ENCODE data around the gene GIPC2.

DNA sequence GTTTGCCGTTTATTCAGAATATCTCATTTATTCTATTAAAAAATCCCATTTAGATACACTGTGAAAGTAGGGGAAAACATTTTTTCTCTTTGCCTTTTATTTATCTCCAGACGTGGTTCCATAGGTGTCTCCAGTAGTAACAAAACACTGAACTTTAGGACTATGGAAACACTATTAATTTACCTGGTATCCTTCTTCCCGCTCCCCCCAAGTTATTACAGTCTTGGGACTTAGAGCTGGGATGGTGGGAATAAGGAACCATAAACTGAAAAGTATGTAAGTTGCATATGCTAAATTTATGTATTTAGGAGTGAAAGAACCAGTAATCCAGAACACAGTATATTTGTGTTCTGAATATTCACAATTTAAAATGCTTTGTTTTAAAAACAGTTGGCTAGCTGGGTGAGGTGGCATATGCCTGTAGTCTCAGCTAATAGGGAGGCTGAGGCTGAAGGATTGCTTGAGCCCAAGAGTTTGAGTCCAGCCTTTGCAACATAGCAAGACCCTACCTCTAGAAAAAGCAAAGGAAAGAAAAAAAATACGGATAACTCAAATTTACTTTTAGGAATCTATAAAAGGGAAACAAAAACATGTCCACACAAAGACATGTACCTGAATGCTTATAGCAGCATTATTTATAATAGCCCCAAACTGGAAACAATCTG, 38.0 kb upstream of the GIPC2 start:
- TF ChIP-seq POLR2AphosphoS5 (IDR thresholded peaks at IDR 0.05; ENCODE audit: insufficient read depth, low read depth, low read length) (no peak), CTCF (IDR thresholded peaks at IDR 0.05; ENCODE audit: extremely low read depth in 1 of 2, insufficient read depth in 1 of 2, low read depth in 1 of 2, low read length in 2 of 2) (no peak), POLR2A (IDR thresholded peaks at IDR 0.05; ENCODE audit: low read depth, low read length) (no peak), EZH2 (IDR thresholded peaks at IDR 0.05; ENCODE audit: borderline replicate concordance, low read depth, low read length, severe bottlenecking) (no peak), JUN (IDR thresholded peaks at IDR 0.05; ENCODE audit: borderline replicate concordance, insufficient read depth, insufficient read length, low read depth) (no peak), FOS (IDR thresholded peaks at IDR 0.05; ENCODE audit: borderline replicate concordance, insufficient read depth, low read length) (no peak)
